B cell (primary cell): ENCODE data around the gene ZNF532. TPM values are rescaled to one million over a fixed set of nuclear protein-coding genes. Genes with fewer than 3 reads are reported as not detected.
A peak's percentile ranks its signal among the peaks of the same experiment; 100 is the strongest.

Source experiments
- ATAC-seq: fragments of 200-7000 bp; cut with Tn5 transposase; one replicate; pipeline ENCODE4 v1.10.0; 2021; ENCODE audit warnings: low read depth, mild to moderate bottlenecking, moderate number of reproducible peaks, moderate library complexity
- CTCF ChIA-PET: fragments of 350-600 bp; sonication (Branson Sonifier 250); formaldehyde crosslinking; loops from one replicate; lab custom pipeline; 2021; ENCODE audit warnings: antibody characterized with exemption, inconsistent platforms; lab: Charles Lee
- POLR2A ChIA-PET: fragments of 350-600 bp; sonication (Branson Sonifier 250); formaldehyde crosslinking; loops from one replicate; lab custom pipeline; 2021; ENCODE audit warnings: antibody characterized with exemption; lab: Charles Lee
- DNase-seq: peaks from one replicate; pipeline ENCODE4 v3.0.0; 2013
- H2AFZ ChIP-seq: 2 replicates; pipeline ENCODE4 v1.6.1; 2012; ENCODE audit warnings: mild to moderate bottlenecking, low read depth, low read length; ENCODE audit not compliant: insufficient read depth, poor library complexity, severe bottlenecking
- H3K27ac ChIP-seq, 2 donors: 1 replicate in 1 of 2; 2 replicates in 1 of 2; pipeline ENCODE4 v1.5.1; 2012 to 2013; ENCODE audit warnings: low read length in 2 of 2, mild to moderate bottlenecking in 2 of 2, moderate library complexity in 1 of 2
- H3K27me3 ChIP-seq, 4 experiments: fragments of 200-600 bp in 1 of 4; sonication (generic) in 1 of 4; replicated peaks in 1 of 4; 1 replicate in 2 of 4; 2 replicates in 2 of 4; pipeline versions ENCODE4 v1.6.1 to v1.7.0; 2013 to 2016; ENCODE audit warnings: low read length in 3 of 4, mild to moderate bottlenecking in 2 of 4, mixed read lengths in 1 of 4, moderate library complexity in 1 of 4; ENCODE audit not compliant: insufficient read depth in 4 of 4, control insufficient read depth in 3 of 4; ENCODE audit errors: control extremely low read depth in 1 of 4
- H3K36me3 ChIP-seq, 2 experiments: replicated peaks in 1 of 2; 1 replicate in 1 of 2; 2 replicates in 1 of 2; pipeline versions ENCODE4 v1.6.1 to v1.7.1; 2013; ENCODE audit warnings: low read length in 1 of 2; ENCODE audit not compliant: insufficient read depth in 2 of 2, control insufficient read depth in 1 of 2; ENCODE audit errors: control extremely low read depth in 1 of 2, extremely low read depth in 1 of 2
- H3K4me1 ChIP-seq, 2 donors: fragments of 200-600 bp in 1 of 2; sonication (generic) in 1 of 2; 1 replicate in 1 of 2; 2 replicates in 1 of 2; pipeline versions ENCODE4 v1.5.1 to v1.6.1; 2013 to 2017; ENCODE audit warnings: low read length in 2 of 2; ENCODE audit not compliant: control insufficient read depth in 2 of 2, insufficient read depth in 2 of 2
- H3K4me2 ChIP-seq: replicated peaks from 2 replicates; pipeline ENCODE3; 2012; ENCODE audit warnings: mild to moderate bottlenecking, low read depth, low read length; ENCODE audit not compliant: poor library complexity, severe bottlenecking
- H3K4me3 ChIP-seq, 5 experiments: fragments of 200-600 bp in 1 of 5; sonication (generic) in 1 of 5; 1 replicate in 3 of 5; 2 replicates in 2 of 5; pipeline versions ENCODE4 v1.5.1 to v1.7.0; 2011 to 2016; ENCODE audit warnings: low read length in 4 of 5, mild to moderate bottlenecking in 4 of 5, low read depth in 2 of 5, control low read depth in 1 of 5, moderate library complexity in 1 of 5; ENCODE audit not compliant: insufficient read depth in 1 of 5; ENCODE audit errors: control extremely low read depth in 1 of 5, extremely low read depth in 1 of 5
- H3K79me2 ChIP-seq: fragments of 200-600 bp; sonication (generic); one replicate; pipeline ENCODE4 v1.6.0; 2016; ENCODE audit warnings: low read length; ENCODE audit not compliant: control insufficient read depth, insufficient read depth
- H3K9ac ChIP-seq: fragments of 200-600 bp; sonication (generic); 2 replicates; pipeline ENCODE4 v1.6.1; 2017; ENCODE audit warnings: mild to moderate bottlenecking, low read length, moderate library complexity
- H3K9me3 ChIP-seq, 3 donors: one replicate each; pipeline versions ENCODE4 v1.6.1 to v1.7.1; 2013; ENCODE audit warnings: low read length in 2 of 3; ENCODE audit not compliant: control insufficient read depth in 2 of 3, insufficient read depth in 1 of 3; ENCODE audit errors: control extremely low read depth in 1 of 3
- H4K20me1 ChIP-seq: 2 replicates; pipeline ENCODE4 v1.6.0; 2012; ENCODE audit warnings: mild to moderate bottlenecking, low read length; ENCODE audit not compliant: insufficient read depth, control insufficient read depth, poor library complexity, severe bottlenecking
- H3K27ac Mint-ChIP-seq: one replicate; pipeline ENCODE4 v1.8.0; 2021; ENCODE audit warnings: mixed read lengths
- H3K27me3 Mint-ChIP-seq: one replicate; pipeline ENCODE4 v1.8.0; 2021; ENCODE audit warnings: mixed read lengths
- H3K4me1 Mint-ChIP-seq: one replicate; pipeline ENCODE4 v1.8.0; 2021; ENCODE audit warnings: mixed read lengths
- H3K4me3 Mint-ChIP-seq: one replicate; pipeline ENCODE4 v1.8.0; 2021; ENCODE audit warnings: mixed read lengths
- H3K9me3 Mint-ChIP-seq: one replicate; pipeline ENCODE4 v1.8.0; 2022; ENCODE audit warnings: mixed read lengths; ENCODE audit not compliant: insufficient read depth
- CTCF ChIP-seq: fragments of 200-600 bp; IDR thresholded peaks from one replicate; pipeline ENCODE4 v1.8.0; 2022; ENCODE audit warnings: antibody characterized with exemption, mild to moderate bottlenecking
- EZH2 ChIP-seq: IDR thresholded peaks from 2 replicates; pipeline ENCODE4 v1.6.1; 2012; ENCODE audit warnings: borderline replicate concordance, low read depth, mild to moderate bottlenecking, moderate library complexity, low read length; ENCODE audit not compliant: insufficient read depth, poor library complexity, severe bottlenecking
- WGBS: methylation state at CpG from one replicate; pipeline ENCODE4 v1.1.5; 2013; ENCODE audit warnings: missing lambda C conversion rate; ENCODE audit not compliant: insufficient coverage; 5-methylcytosine and 5-hydroxymethylcytosine counted together
- intact Hi-C: fragments of 100-400 bp; cut with micrococcal nuclease; formaldehyde crosslinking; loops from one replicate; pipeline ENCODE4 v1.10.0; 2022
- polyA plus RNA-seq: library from polyadenylated mRNA; depleted of rRNA; stranded (reverse); fragments of >200 nt; gene quantifications from 2 replicates; pipeline ENCODE4 v1.2.3, GENCODE V29; 2012
- total RNA-seq, 2 donors: library from RNA; stranded (reverse); fragments of 120-200 nt in 1 of 2; gene quantifications; 1 replicate in 1 of 2; 2 replicates in 1 of 2; pipeline versions ENCODE4 v1.2.3 to v1.2.4, GENCODE V29; 2013 to 2022

ZNF532 gene
- total and polyA plus RNA-seq, 2 donors (not counting 1 experiment from before 2014, with no cell fraction given) = 58.2 to 104 TPM

GRCh38 chr18:58947136-58947732 lies 82.6 kb downstream of the ZNF532 start:
- H3K4me3 ChIP-seq = no peak overlapping the region
- Mint-ChIP-seq H3K4me3 (peak overlapping the region; percentile 77), H3K4me1 (peaks cover 57% of the 10 kb centered on the region), H3K27ac (peak overlapping the region; percentile 98), H3K27me3 (no peaks in the 10 kb centered on the region), H3K9me3 (no peaks in the 10 kb centered on the region)
- no peaks in the 10 kb centered on the region for H3K27me3 ChIP-seq
- peak overlapping the region; percentile 49 for H3K4me2 ChIP-seq
- peaks cover 30 to 41% of the 10 kb centered on the region in 2 donors for H3K4me1 ChIP-seq
- peaks cover 0 to 4% of the 10 kb centered on the region in 2 experiments for H3K36me3 ChIP-seq
- DNase-seq (no peak), ATAC-seq (no peak)
- no peak for TF ChIP-seq EZH2
- TF ChIP-seq CTCF = no peak
- 96% methylated on average over 4 of the region's 7 CpGs for WGBS
- ChIA-PET CTCF (interaction anchor here (1.0 to 1.5 kb wide), 2 partner anchors 13 to 70 kb away, joined by 3 read pairs; no protein-coding TSS in a partner anchor), POLR2A (interaction anchor here (0.7 to 0.9 kb wide), 2 partner anchors 8 to 19 kb away, joined by 3 read pairs; no protein-coding TSS in a partner anchor)
- H3K79me2 ChIP-seq = peaks cover 3% of the 10 kb centered on the region
- peak overlapping the region; percentile 81 to 95 for H3K27ac ChIP-seq
- H4K20me1 ChIP-seq = no peaks in the 10 kb centered on the region
- peak overlapping the region; percentile 48 for H3K9ac ChIP-seq
- intact Hi-C loops = loop anchor here (5.0 kb wide), 3 partner anchors 35 to 50 kb away; no protein-coding TSS in a partner anchor
- peaks cover 0 to 3% (median 0%) of the 10 kb centered on the region in 3 donors for H3K9me3 ChIP-seq
- peak overlapping the region; percentile 65 for H2AFZ ChIP-seq

GRCh38 chr18:58949031-58949430 lies 84.4 kb downstream of the ZNF532 start:
- peaks cover 30 to 38% of the 10 kb centered on the region in 2 donors for H3K4me1 ChIP-seq
- DNase-seq (no peak), ATAC-seq (no peak)
- H3K79me2 ChIP-seq = peaks cover 3% of the 10 kb centered on the region
- Mint-ChIP-seq H3K4me3 (no peak overlapping the region), H3K27me3 (no peaks in the 10 kb centered on the region), H3K9me3 (no peaks in the 10 kb centered on the region), H3K4me1 (peaks cover 48% of the 10 kb centered on the region), H3K27ac (no peak overlapping the region)
- H3K9me3 ChIP-seq = no peaks in the 10 kb centered on the region
- POLR2A ChIA-PET = no interaction called here
- intact Hi-C loops = loop anchor here (5.0 kb wide), 3 partner anchors 37 to 52 kb away; no protein-coding TSS in a partner anchor
- no peak overlapping the region for H2AFZ ChIP-seq
- CTCF ChIA-PET = interaction anchor here (0.7 kb wide), 1 partner anchor 29 kb away, joined by 5 read pairs; no protein-coding TSS in a partner anchor
- peak overlapping the region in 1 of 2 donors; percentile 40 for H3K27ac ChIP-seq
- no CpG with 5 or more reads among the region's 1 CpG for WGBS
- H4K20me1 ChIP-seq = no peaks in the 10 kb centered on the region
- H3K27me3 ChIP-seq = no peaks in the 10 kb centered on the region
- H3K36me3 ChIP-seq = peaks cover 0 to 10% of the 10 kb centered on the region in 2 experiments
- TF ChIP-seq EZH2 = no peak
- TF ChIP-seq CTCF = no peak
- no peak overlapping the region for H3K9ac ChIP-seq
- no peak overlapping the region for H3K4me3 ChIP-seq
- H3K4me2 ChIP-seq = no peak overlapping the region
